Mesothelial cell of epicardium (in vitro differentiated cells): ENCODE results near the gene TMEM225B. TPM values are rescaled to one million over a fixed set of nuclear protein-coding genes. Genes with fewer than 3 reads are reported as not detected.
"Not testable (repeated sequence)": the region's sequence is repeated elsewhere in the genome, so short reads cannot be mapped to it uniquely, and the experiment has no call there.

Experiments used
- DNase-seq, 2 experiments: peaks; one replicate each; pipeline ENCODE4 v3.0.0; 2021; ENCODE audit warnings: low spot score in 2 of 2; ENCODE audit not compliant: unreplicated experiment in 2 of 2
- H3K27ac Mint-ChIP-seq: 2 replicates; pipeline ENCODE4 v1.8.0; 2021; ENCODE audit warnings: mixed read lengths
- H3K27me3 Mint-ChIP-seq: 2 replicates; pipeline ENCODE4 v1.8.0; 2021; ENCODE audit warnings: low read depth, mixed read lengths
- H3K36me3 Mint-ChIP-seq: 2 replicates; pipeline ENCODE4 v1.8.0; 2021; ENCODE audit warnings: mixed read lengths
- H3K4me1 Mint-ChIP-seq: 2 replicates; pipeline ENCODE4 v1.8.0; 2021; ENCODE audit warnings: mixed read lengths
- H3K4me3 Mint-ChIP-seq: 2 replicates; pipeline ENCODE4 v1.8.0; 2021; ENCODE audit warnings: mild to moderate bottlenecking, moderate library complexity, mixed read lengths
- H3K9me3 Mint-ChIP-seq: 2 replicates; pipeline ENCODE4 v1.8.0; 2021; ENCODE audit warnings: mixed read lengths
- total RNA-seq: library from RNA; stranded (reverse); gene quantifications from 3 replicates; pipeline ENCODE4 v1.2.1, GENCODE V29; 2021
- TF ChIP-seq, protein P1 (sequence below): fragments of 200-600 bp; sonication (generic); IDR thresholded peaks from one replicate; pipeline ENCODE4 v1.5.0; 2021; ENCODE audit warnings: antibody characterized with exemption; ENCODE audit not compliant: unreplicated experiment

TMEM225B gene
- total RNA-seq, 1 donor from 2014 or later, result 2.5 TPM

DNA sequence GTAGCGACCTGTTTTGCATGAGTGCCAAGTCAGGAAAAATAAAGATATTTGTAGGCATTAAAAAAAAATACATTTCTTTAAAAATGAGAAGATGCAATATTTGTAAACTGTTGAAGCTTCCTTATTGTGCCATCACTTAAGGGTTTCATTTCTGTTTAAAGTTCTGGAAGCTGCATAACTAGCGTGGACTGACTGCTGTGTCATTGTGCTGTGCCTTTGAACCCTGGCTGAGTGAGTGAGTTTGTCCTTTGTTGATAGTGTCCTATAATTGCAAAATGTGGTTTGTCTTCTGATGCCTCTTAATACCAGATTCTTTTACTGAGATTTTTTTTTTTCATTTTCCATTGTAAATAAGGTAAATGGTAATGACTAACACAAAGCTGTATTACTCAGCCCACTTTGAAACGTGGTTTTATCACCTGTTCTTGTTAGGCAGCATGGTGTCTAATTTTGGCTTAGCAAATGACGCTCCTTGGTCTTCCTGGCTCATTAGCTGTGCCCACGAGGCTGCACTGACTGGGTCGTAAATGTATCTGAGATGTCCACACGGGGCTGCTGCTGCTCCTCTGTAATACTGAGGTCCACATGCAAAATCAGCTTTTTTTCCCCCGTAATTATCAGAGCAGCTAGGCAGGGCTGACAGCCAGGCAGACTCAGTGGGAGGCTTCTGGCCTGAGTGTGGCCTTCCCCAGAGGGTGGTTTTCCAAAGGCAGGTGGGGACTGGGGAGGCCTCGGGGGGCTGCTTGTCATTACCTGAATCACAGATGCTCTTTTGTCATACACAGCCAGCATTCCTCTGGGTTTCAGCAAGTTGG, 33.4 kb downstream of the TMEM225B start:
- TF ChIP-seq, protein P1, sequence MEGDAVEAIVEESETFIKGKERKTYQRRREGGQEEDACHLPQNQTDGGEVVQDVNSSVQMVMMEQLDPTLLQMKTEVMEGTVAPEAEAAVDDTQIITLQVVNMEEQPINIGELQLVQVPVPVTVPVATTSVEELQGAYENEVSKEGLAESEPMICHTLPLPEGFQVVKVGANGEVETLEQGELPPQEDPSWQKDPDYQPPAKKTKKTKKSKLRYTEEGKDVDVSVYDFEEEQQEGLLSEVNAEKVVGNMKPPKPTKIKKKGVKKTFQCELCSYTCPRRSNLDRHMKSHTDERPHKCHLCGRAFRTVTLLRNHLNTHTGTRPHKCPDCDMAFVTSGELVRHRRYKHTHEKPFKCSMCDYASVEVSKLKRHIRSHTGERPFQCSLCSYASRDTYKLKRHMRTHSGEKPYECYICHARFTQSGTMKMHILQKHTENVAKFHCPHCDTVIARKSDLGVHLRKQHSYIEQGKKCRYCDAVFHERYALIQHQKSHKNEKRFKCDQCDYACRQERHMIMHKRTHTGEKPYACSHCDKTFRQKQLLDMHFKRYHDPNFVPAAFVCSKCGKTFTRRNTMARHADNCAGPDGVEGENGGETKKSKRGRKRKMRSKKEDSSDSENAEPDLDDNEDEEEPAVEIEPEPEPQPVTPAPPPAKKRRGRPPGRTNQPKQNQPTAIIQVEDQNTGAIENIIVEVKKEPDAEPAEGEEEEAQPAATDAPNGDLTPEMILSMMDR, result no peak

DNA sequence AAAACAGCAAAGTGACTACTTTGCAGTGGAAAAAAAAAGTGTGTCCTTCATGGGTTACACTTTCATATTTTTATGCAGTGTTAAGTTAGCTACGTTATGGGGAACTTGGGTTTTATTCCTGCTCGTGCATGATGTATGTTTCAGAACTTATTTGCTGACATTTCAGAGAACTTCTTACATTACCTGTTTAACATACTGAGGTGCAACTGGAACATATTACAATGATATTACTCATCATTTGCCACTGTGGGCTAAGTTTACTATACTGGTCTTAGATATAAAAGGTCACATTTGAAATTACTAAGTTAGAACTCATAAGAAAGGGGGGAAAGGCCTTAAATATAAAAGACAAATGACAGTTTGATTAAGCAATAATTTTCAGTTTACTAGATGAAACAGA, 39.3 kb downstream of the TMEM225B start:
- H3K36me3 Mint-ChIP-seq, H3K9me3 Mint-ChIP-seq, H3K27ac Mint-ChIP-seq, H3K4me1 Mint-ChIP-seq, H3K4me3 Mint-ChIP-seq, DNase-seq, H3K27me3 Mint-ChIP-seq: not testable (repeated sequence)

More for the DNA sequence above, 33.4 kb downstream of the TMEM225B start:
- Mint-ChIP-seq H3K27ac (peak overlapping the region; percentile 84), H3K36me3 (peaks cover 24% of the 10 kb centered on the region), H3K27me3 (no peaks in the 10 kb centered on the region), H3K4me1 (peaks cover 3% of the 10 kb centered on the region), H3K9me3 (no peaks in the 10 kb centered on the region), H3K4me3 (no peak overlapping the region)
- DNase-seq, result no peak

DNA sequence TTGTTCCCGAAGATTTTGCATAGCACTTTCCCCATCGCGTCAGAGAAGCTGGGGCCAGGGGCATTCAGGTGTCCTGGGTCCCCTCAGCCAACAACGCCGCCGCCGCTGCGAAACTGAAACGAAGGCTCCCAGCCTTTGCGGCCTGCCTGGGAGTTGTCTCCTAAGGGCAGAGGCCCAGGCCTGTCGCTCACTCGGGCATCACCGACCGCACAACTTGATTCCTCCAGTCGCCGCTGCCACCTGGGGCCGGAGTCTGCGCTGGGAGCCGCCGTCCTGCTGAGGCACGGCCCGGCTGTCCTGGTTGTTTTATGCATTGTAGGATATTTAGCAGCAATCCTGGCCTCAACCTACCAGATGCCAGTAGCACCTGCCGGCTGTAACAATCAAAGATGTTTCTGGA, 40.7 kb downstream of the TMEM225B start:
- peaks cover 3% of the 10 kb centered on the region for H3K36me3 Mint-ChIP-seq
- H3K4me3 Mint-ChIP-seq, result no peak overlapping the region
- no peaks in the 10 kb centered on the region for H3K9me3 Mint-ChIP-seq
- no peak for DNase-seq
- no peaks in the 10 kb centered on the region for H3K27me3 Mint-ChIP-seq
- peaks cover 1% of the 10 kb centered on the region for H3K4me1 Mint-ChIP-seq
- TF ChIP-seq, protein P1, result no peak
- no peak overlapping the region for H3K27ac Mint-ChIP-seq

DNA sequence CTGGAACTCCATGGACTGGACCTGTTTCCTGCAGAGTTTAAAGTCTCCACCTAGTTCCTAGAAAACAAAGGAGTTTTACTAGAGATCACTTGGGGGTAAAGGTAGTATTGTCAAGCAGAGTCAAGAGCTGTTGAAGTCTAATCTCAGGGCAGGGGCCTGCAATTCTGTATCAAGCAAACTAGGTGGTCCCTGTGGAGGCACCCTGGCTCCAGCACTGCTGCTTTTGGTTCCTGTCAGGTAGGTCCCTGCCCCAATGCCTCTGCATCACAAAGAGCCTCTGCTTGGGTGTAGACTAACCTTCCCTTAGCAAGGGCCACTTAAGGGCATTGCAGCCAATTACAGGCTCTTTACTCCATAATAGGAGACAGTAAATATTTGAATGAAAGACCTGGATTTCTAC, 41.2 kb downstream of the TMEM225B start:
- peaks cover 3% of the 10 kb centered on the region for H3K36me3 Mint-ChIP-seq
- no peak for DNase-seq
- no peak overlapping the region for H3K4me3 Mint-ChIP-seq
- H3K4me1 Mint-ChIP-seq, result peaks cover 1% of the 10 kb centered on the region
- H3K9me3 Mint-ChIP-seq, result no peaks in the 10 kb centered on the region
- H3K27me3 Mint-ChIP-seq, result no peaks in the 10 kb centered on the region
- TF ChIP-seq, protein P1, result no peak
- H3K27ac Mint-ChIP-seq, result no peak overlapping the region

DNA sequence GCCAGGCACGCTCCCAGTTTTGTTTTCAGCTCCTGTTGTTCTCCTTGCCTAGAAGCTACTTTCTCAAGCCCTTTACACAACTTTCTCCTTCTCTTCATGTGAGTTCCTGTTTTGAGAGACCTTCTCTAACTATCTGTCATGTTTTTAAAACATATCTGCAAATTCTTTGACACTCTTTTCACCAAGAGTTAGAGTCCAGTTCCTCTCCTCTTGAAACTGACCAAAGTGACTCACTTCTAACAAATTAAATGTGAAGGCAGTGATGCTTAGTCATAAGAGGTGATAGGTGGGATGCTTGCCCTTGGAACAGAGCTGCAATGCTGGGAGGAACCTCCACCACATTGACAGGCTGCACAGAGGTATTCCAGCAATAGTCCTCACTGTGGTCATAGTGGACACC, 44.0 kb downstream of the TMEM225B start:
- DNase-seq, result no peak
- Mint-ChIP-seq H3K27me3 (no peaks in the 10 kb centered on the region), H3K9me3 (peaks cover 14% of the 10 kb centered on the region), H3K36me3 (peaks cover 23% of the 10 kb centered on the region), H3K27ac (no peak overlapping the region), H3K4me1 (no peaks in the 10 kb centered on the region), H3K4me3 (no peak overlapping the region)
- TF ChIP-seq, protein P1, result no peak

DNA sequence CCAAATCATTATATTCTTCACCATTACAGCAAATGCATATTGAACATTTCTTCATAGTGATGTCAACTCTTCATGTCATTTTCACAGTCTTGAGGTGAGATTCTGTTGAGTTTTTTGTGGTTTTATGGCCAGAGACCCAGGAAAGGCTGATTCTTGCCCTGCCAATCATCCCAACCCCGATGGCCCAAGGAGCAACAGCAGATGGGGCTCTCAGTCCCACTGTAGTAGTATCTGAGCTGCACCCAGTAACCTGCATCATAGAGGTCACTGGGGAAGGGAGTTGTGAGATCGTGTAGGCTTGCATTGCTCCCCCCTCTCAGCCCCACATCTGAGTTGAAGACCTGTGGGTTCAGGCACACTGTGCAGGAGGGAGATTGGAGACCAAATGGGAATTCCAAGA, 45.4 kb downstream of the TMEM225B start:
- no peaks in the 10 kb centered on the region for H3K27me3 Mint-ChIP-seq
- H3K4me3 Mint-ChIP-seq, result no peak overlapping the region
- peaks cover 25% of the 10 kb centered on the region for H3K36me3 Mint-ChIP-seq
- TF ChIP-seq, protein P1, result no peak
- peaks cover 14% of the 10 kb centered on the region for H3K9me3 Mint-ChIP-seq
- no peaks in the 10 kb centered on the region for H3K4me1 Mint-ChIP-seq
- H3K27ac Mint-ChIP-seq, result no peak overlapping the region
- no peak for DNase-seq
